Measurements from ENCODE around the gene AGO1.

GRCh38 chr1:35899941-35900340 is 16.9 kb downstream of the AGO1 start:
- TF ChIP-seq, protein P1, sequence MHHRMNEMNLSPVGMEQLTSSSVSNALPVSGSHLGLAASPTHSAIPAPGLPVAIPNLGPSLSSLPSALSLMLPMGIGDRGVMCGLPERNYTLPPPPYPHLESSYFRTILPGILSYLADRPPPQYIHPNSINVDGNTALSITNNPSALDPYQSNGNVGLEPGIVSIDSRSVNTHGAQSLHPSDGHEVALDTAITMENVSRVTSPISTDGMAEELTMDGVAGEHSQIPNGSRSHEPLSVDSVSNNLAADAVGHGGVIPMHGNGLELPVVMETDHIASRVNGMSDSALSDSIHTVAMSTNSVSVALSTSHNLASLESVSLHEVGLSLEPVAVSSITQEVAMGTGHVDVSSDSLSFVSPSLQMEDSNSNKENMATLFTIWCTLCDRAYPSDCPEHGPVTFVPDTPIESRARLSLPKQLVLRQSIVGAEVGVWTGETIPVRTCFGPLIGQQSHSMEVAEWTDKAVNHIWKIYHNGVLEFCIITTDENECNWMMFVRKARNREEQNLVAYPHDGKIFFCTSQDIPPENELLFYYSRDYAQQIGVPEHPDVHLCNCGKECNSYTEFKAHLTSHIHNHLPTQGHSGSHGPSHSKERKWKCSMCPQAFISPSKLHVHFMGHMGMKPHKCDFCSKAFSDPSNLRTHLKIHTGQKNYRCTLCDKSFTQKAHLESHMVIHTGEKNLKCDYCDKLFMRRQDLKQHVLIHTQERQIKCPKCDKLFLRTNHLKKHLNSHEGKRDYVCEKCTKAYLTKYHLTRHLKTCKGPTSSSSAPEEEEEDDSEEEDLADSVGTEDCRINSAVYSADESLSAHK (CRISPR knock-in tag; IDR thresholded peaks at IDR 0.05; ENCODE audit: borderline replicate concordance) = no peak
- TF ChIP-seq KDM5A (IDR thresholded peaks at IDR 0.05; ENCODE audit: borderline replicate concordance, low read length) = no peak
- TF ChIP-seq EED (CRISPR knock-in tag; IDR thresholded peaks at IDR 0.05) = no peak
- TF ChIP-seq, protein P2, sequence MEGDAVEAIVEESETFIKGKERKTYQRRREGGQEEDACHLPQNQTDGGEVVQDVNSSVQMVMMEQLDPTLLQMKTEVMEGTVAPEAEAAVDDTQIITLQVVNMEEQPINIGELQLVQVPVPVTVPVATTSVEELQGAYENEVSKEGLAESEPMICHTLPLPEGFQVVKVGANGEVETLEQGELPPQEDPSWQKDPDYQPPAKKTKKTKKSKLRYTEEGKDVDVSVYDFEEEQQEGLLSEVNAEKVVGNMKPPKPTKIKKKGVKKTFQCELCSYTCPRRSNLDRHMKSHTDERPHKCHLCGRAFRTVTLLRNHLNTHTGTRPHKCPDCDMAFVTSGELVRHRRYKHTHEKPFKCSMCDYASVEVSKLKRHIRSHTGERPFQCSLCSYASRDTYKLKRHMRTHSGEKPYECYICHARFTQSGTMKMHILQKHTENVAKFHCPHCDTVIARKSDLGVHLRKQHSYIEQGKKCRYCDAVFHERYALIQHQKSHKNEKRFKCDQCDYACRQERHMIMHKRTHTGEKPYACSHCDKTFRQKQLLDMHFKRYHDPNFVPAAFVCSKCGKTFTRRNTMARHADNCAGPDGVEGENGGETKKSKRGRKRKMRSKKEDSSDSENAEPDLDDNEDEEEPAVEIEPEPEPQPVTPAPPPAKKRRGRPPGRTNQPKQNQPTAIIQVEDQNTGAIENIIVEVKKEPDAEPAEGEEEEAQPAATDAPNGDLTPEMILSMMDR (CRISPR knock-in tag; IDR thresholded peaks at IDR 0.05) = peak; percentile 30
- no peak for TF ChIP-seq SETDB1 (CRISPR knock-in tag; IDR thresholded peaks at IDR 0.05; ENCODE audit: borderline replicate concordance)
- no peak for TF ChIP-seq ZNF589 (CRISPR knock-in tag; conservative IDR thresholded peaks at IDR 0.05)
- no peak for TF ChIP-seq ZFP1 (CRISPR knock-in tag; IDR thresholded peaks at IDR 0.05)
- TF ChIP-seq IRX3 (CRISPR knock-in tag; IDR thresholded peaks at IDR 0.05; ENCODE audit: borderline replicate concordance, low read depth) = no peak
- TF ChIP-seq POLR2A (IDR thresholded peaks at IDR 0.05; ENCODE audit: insufficient read depth in 1 of 2, low read depth in 2 of 2, low read length in 2 of 2) = no peak
- no peak for TF ChIP-seq RAD51 (IDR thresholded peaks at IDR 0.05; ENCODE audit: borderline replicate concordance)
- TF ChIP-seq ZNF317 (CRISPR knock-in tag; IDR thresholded peaks at IDR 0.05) = no peak
- no peak for TF ChIP-seq ZNF501 (CRISPR knock-in tag; IDR thresholded peaks at IDR 0.05)
- TF ChIP-seq POLR2AphosphoS5 (IDR thresholded peaks at IDR 0.05; ENCODE audit: low read depth, low read length) = no peak
